Activated naive CD8-positive, alpha-beta T cell treated with anti-CD3 and anti-CD28 coated beads, Interleukin-2, amount 50 U/mL, for 24 hours (primary cell): ENCODE measurements around the gene CEACAM4.
"Not testable (repeated sequence)": the region's sequence is repeated elsewhere in the genome, so short reads cannot be mapped to it uniquely, and the experiment has no call there.

Experiments
- ATAC-seq: fragments of 150-1000 bp; cut with Tn5 transposase; one replicate; pipeline ENCODE4 v1.10.0; 2021
- DNase-seq: peaks from one replicate; pipeline ENCODE4 v3.0.0; 2021
- H3K27ac Mint-ChIP-seq: one replicate; pipeline ENCODE4 v1.8.0; 2021; ENCODE audit warnings: mild to moderate bottlenecking, mixed read lengths
- H3K27me3 Mint-ChIP-seq: one replicate; pipeline ENCODE4 v1.8.0; 2021; ENCODE audit warnings: mixed read lengths
- H3K36me3 Mint-ChIP-seq: one replicate; pipeline ENCODE4 v1.8.0; 2021; ENCODE audit warnings: low read depth, mixed read lengths
- H3K4me1 Mint-ChIP-seq: one replicate; pipeline ENCODE4 v1.8.0; 2021; ENCODE audit warnings: mixed read lengths
- H3K4me3 Mint-ChIP-seq: one replicate; pipeline ENCODE4 v1.8.0; 2021; ENCODE audit warnings: mild to moderate bottlenecking, moderate library complexity, mixed read lengths
- H3K9me3 Mint-ChIP-seq: one replicate; pipeline ENCODE4 v1.8.0; 2021; ENCODE audit warnings: mixed read lengths

Gene CEACAM4

DNA sequence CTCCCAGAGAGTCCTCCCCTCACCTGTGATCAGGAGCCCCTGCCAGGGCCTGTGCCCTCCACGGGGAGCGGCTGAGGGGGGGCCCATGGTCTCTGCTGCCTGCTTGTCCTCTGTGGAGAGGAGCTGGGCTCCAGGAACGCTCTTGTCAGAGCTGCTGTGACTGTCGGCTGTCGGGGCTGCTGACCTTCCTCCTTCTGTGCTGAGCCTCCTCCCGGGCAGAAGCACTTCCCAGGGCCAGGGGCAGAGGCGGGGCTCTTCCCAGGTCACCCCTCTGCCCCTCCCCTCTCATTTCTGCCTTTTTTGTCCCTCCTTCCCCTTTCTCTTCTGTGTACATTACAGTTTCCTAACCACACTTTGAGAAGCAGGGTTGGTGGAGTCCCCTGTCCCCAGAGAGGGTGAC lies at the start of gene CEACAM4:
TSS of gene CEACAM4 (minus strand) at position 198 of the 400 bp plus-strand sequence. CDS start at position 87, 111 bp downstream.
- no peak for DNase-seq
- ATAC-seq, result no peak
- Mint-ChIP-seq H3K4me1 (no peaks in the 10 kb centered on the region), H3K27ac (no peak within 1 kb of the TSS), H3K27me3 (peaks cover 25% of the 10 kb centered on the region), H3K36me3 (peaks cover 1% of the 10 kb centered on the region), H3K4me3 (no peak within 1 kb of the TSS), H3K9me3 (peaks cover 15% of the 10 kb centered on the region)

DNA sequence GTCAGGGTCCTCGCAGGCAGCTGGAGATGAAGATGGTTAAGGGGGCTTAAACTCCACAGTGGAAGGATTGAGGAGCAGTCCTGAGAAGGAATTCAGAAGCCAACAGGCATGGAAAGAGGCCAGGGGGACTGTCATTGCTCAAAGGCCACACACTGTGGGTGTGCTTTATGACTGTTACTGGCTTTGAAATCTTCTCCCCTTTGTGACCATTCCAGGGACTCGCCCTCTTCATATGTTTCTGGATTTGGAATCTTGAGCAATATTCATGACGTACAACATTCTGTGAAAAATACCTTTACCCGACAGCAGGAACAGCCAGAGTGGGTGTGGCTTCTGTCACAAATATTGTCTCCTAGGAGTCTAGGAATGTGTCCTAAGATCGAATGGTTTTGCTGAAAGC lies 44.6 kb upstream of the CEACAM4 start:
- Mint-ChIP-seq H3K9me3 (peaks cover 8% of the 10 kb centered on the region), H3K27ac (no peak overlapping the region), H3K4me1 (no peaks in the 10 kb centered on the region), H3K27me3 (peaks cover 49% of the 10 kb centered on the region), H3K36me3 (no peaks in the 10 kb centered on the region), H3K4me3 (no peak overlapping the region)
- no peak for ATAC-seq
- DNase-seq, result no peak

DNA sequence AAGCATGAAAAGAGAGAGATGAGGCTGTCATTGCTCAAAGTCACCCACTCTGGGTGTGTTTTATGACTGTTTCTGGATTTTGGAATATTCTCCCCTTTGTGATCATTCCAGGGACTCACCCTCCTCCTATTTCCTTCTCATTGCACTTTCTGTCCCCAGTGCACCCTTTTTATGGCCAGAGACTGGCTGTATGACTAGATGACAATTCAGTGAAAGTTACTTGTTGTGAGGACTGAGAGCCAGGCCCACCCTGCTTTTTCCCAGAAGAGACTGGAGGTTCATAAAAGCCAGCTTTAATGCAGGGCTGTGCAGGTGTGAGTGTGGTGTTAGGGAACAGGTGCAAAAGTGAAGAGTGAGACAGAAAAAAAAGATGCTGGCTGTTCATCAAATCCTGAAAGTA lies 43.9 kb upstream of the CEACAM4 start:
- Mint-ChIP-seq H3K4me3 (no peak overlapping the region), H3K9me3 (peaks cover 12% of the 10 kb centered on the region), H3K4me1 (no peaks in the 10 kb centered on the region), H3K27ac (no peak overlapping the region), H3K27me3 (peaks cover 49% of the 10 kb centered on the region), H3K36me3 (no peaks in the 10 kb centered on the region)
- ATAC-seq (no peak), DNase-seq (no peak)

DNA sequence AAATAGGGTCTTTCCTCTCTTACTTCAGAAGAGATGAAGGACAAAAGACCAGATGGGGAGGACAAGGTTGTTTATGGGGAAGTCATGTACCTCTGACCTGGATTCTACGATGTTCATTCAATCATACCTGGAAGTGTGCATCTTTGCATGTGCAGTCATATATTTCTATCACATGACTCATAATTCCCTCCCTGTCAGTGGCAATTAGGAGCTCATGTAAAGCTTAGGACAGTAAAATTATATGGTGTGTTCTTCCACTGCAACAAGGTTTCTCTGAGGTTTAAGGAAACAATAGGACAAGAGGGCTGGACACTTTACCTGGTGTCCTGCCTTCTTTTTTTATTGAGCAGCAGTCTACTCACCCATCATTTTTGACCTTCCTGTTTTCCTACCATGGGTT lies 41.4 kb upstream of the CEACAM4 start:
- DNase-seq, result no peak
- ATAC-seq, result no peak
- Mint-ChIP-seq H3K27me3 (peaks cover 39% of the 10 kb centered on the region), H3K36me3 (no peaks in the 10 kb centered on the region), H3K4me1 (no peaks in the 10 kb centered on the region), H3K4me3 (no peak overlapping the region), H3K27ac (no peak overlapping the region), H3K9me3 (peaks cover 20% of the 10 kb centered on the region)

DNA sequence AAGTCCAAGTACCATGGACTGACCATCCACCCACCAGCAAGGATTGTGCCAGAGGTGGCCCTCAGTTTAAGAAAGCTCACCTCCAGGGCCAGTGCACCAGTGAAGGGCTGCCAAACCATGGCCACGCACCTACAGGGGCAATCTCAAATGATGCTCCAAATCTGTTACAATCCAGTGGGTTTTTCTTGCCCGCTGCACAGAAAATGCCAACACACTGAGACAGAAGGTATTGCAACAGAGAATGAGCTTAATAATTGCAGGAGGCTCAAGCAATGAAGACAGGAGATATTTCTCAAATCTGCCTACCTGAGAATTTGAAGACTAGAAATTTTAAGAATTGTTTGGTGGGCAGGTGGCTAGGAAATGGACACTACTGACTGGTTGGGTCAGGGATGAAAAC lies 39.2 kb upstream of the CEACAM4 start:
- no peak overlapping the region for H3K27ac Mint-ChIP-seq
- peaks cover 21% of the 10 kb centered on the region for H3K9me3 Mint-ChIP-seq
- H3K27me3 Mint-ChIP-seq, result peaks cover 33% of the 10 kb centered on the region
- H3K4me3 Mint-ChIP-seq, result no peak overlapping the region
- ATAC-seq (no peak), DNase-seq (no peak)
- no peaks in the 10 kb centered on the region for H3K36me3 Mint-ChIP-seq
- no peaks in the 10 kb centered on the region for H3K4me1 Mint-ChIP-seq

DNA sequence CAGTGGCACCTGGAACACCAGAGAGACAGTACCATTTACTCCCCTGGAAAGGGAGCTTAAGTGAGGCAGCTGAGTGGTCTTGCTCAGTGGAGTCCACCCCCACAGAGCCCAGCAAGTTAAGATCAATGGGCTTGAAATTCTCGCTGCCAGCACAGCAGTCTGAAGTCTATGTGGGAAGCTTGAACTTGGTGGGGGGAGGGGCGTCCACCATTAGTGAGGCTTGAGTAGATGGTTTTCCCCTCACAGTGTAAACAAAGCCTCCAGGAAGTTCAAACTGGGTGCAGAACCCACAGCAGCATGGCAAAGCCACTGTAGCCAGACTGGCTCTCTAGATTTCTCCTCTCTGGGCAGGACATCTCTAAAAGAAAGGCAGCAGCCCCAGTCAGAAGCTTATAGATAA lies 30.3 kb upstream of the CEACAM4 start:
- Mint-ChIP-seq H3K27me3 (peaks cover 57% of the 10 kb centered on the region), H3K27ac (no peak overlapping the region)
- ATAC-seq, result no peak

DNA sequence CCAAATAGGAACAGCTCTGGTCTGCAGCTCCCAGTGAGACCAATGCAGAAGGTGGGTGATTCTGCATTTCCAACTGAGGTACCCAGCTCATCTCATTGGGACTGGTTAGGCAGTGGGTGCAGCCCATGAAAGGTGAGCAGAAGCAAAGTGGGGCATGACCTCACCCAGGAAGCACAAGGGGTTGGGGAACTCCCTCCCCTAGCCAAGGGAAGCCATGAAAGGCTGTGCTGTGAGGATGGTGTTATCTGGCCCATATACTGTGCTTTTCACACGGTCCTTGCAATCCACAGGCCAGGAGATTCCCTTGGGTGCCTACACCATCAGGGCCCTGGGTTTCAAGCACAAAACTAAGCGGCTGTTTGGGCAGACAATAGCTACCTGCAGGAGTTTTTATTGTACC lies 29.9 kb upstream of the CEACAM4 start:
- not testable (repeated sequence) for DNase-seq, H3K36me3 Mint-ChIP-seq, ATAC-seq, H3K4me3 Mint-ChIP-seq, H3K4me1 Mint-ChIP-seq, H3K27ac Mint-ChIP-seq
- Mint-ChIP-seq H3K27me3 (peaks cover 55% of the 10 kb centered on the region), H3K9me3 (peaks cover 19% of the 10 kb centered on the region)

More for the DNA sequence above, 30.3 kb upstream of the CEACAM4 start:
- H3K9me3 Mint-ChIP-seq, result peaks cover 19% of the 10 kb centered on the region
- H3K36me3 Mint-ChIP-seq, result no peaks in the 10 kb centered on the region
- H3K4me3 Mint-ChIP-seq, result no peak overlapping the region
- no peak for DNase-seq
- peaks cover 2% of the 10 kb centered on the region for H3K4me1 Mint-ChIP-seq

DNA sequence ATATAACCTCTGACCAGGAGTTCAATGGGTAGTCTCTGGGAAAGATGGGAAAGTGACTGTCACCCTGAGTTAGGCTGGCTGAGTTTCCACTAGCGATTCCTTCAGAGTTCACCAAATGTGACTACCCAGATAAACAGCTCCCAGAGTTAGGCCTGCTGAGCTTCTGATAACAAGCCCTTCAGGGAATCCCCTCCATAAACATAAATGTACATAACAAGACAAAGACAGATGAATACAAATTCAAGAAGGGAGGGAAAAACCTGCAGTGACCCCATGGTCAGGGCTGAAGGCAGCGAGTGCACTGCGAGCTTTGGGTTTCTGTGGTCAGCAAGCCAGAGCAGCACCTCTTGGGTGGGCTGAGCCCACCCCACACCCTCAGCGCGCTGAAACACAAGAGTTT lies 25.4 kb upstream of the CEACAM4 start:
- ATAC-seq (no peak), DNase-seq (no peak)
- no peak overlapping the region for H3K27ac Mint-ChIP-seq
- peaks cover 2% of the 10 kb centered on the region for H3K4me1 Mint-ChIP-seq
- peaks cover 19% of the 10 kb centered on the region for H3K9me3 Mint-ChIP-seq
- H3K27me3 Mint-ChIP-seq, result peaks cover 33% of the 10 kb centered on the region
- no peak overlapping the region for H3K4me3 Mint-ChIP-seq
- H3K36me3 Mint-ChIP-seq, result no peaks in the 10 kb centered on the region

DNA sequence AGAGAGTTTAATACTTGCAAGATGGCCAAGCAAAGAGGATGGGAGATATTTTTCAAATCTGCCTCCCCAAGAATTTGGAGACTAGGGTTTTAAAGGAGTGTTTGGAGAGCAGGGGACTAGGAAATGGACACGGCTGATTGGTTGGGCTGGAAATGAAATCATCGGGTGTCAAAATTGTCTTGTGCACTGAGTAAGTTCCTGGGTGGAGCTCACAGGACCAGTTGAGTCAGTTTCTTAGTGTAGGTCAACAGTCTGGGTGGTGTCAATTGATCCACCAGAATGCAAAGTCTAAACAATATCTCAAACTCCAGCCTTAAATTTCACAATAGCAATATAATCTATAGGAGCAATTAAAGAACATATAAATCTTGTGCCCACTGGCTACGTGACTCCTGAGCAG lies 23.0 kb upstream of the CEACAM4 start:
- H3K9me3 Mint-ChIP-seq, result peaks cover 14% of the 10 kb centered on the region
- no peak overlapping the region for H3K4me3 Mint-ChIP-seq
- peaks cover 24% of the 10 kb centered on the region for H3K27me3 Mint-ChIP-seq
- no peak for DNase-seq
- no peak overlapping the region for H3K27ac Mint-ChIP-seq
- H3K4me1 Mint-ChIP-seq, result no peaks in the 10 kb centered on the region
- H3K36me3 Mint-ChIP-seq, result no peaks in the 10 kb centered on the region
- no peak for ATAC-seq

DNA sequence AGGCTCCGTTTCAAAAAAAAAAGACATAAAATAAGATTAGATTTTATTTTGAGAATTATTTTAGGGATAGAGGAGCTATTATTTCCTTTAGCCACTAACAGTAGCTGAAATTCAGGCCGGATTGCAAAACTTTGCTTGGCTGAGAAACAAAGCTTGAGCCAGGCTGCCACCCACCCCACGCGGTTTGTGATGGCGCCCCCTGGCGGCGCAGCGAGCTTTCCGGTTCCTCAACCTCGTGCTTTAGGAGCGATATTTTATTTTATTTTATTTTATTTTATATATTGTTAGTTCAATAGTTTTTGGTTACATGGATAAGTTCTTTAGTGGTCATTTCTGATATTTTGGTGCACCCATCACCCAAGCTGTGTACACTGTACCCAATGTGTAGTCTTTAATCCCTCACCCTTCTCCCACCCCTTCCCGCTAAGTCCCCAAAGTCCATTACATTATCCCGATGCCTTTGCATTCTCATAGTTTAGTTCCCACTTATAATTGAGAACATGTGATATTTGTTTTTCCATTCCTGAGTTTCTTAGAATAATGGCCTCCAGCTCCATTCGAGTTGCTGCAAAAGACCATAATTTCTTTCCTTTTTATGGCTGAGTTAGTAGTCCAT lies 19.8 kb upstream of the CEACAM4 start:
- no peaks in the 10 kb centered on the region for H3K36me3 Mint-ChIP-seq
- H3K4me3 Mint-ChIP-seq, result no peak overlapping the region
- H3K27me3 Mint-ChIP-seq, result peaks cover 17% of the 10 kb centered on the region
- no peaks in the 10 kb centered on the region for H3K9me3 Mint-ChIP-seq
- ATAC-seq (no peak), DNase-seq (peak; percentile 69)
- no peak overlapping the region for H3K27ac Mint-ChIP-seq
- no peaks in the 10 kb centered on the region for H3K4me1 Mint-ChIP-seq

DNA sequence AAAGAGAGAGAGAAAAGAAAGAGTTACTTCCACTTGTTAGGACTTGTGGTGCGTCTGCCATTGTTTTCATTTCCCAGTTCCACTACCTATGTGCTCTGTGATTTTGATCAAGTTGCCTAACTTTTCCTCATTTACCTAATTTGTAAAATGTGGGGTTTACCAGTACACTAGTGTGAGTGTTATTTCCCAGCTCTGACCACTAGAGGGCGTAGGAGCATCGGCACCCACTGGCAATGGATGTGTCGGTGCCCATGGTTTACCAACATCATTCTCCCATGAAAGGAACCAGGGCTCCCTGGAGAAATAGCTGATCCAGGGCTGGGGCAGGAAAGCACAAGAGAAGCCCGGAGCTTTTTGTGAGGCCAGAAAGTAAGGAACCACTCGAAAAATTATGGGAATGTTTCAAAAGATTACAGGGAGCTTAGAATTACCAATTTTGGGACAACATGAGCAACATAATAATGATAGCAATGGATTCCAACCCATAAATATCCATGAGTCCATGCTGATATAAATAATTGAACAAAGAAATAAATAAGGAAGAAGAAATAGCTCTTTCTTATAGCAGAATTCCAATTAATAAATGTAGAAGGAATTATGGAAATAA lies 15.1 kb upstream of the CEACAM4 start:
- Mint-ChIP-seq H3K36me3 (no peaks in the 10 kb centered on the region), H3K4me3 (no peak overlapping the region), H3K9me3 (no peaks in the 10 kb centered on the region), H3K4me1 (peaks cover 9% of the 10 kb centered on the region), H3K27ac (no peak overlapping the region), H3K27me3 (peaks cover 13% of the 10 kb centered on the region)
- DNase-seq (peak; percentile 68), ATAC-seq (peak; percentile 81)

DNA sequence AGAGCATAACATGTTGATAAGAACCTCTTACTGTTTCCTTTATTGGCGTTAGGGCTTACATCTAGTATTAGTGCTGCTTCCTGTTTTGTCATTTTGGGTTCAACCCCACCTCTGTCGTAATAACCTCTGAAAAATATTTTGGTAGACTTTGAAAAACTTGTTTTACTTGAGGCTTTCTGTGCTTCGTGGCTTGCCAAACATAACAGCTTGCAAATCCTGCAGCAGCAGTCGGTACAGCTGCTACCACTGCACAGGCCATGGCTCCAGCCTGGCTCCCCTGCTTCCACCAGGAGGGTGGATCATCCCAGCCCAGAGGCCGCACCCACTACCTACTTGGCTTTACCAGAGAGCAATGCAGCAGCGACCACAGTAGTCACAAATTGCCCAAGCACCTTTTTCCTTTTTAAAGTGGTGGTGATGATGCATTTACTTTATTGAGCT lies 11.8 kb upstream of the CEACAM4 start:
- H3K4me1 Mint-ChIP-seq, result peaks cover 9% of the 10 kb centered on the region
- H3K9me3 Mint-ChIP-seq, result no peaks in the 10 kb centered on the region
- no peak overlapping the region for H3K4me3 Mint-ChIP-seq
- H3K27me3 Mint-ChIP-seq, result peaks cover 31% of the 10 kb centered on the region
- DNase-seq (no peak), ATAC-seq (no peak)
- no peak overlapping the region for H3K27ac Mint-ChIP-seq
- H3K36me3 Mint-ChIP-seq, result no peaks in the 10 kb centered on the region

DNA sequence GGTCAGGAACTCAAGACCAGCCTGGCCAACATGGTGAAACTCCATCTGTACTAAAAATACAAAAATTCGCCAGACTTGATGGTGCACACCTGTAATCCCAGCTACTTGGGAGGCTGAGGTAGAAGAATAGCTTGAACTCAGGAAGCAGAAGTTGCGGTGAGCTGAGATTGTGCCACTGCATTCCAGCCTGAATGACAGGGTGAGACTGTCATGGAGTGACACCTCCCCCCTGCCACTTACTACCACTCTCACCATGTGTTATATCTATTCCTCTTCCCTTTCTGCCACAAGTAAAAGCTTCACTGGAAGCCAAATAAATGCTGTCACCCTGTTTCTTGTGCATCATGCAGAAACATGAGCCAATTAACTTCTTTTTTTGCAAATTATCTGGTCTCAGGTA lies 10.6 kb upstream of the CEACAM4 start:
- ATAC-seq, result no peak
- DNase-seq, result no peak
- peaks cover 3% of the 10 kb centered on the region for H3K9me3 Mint-ChIP-seq
- H3K27ac Mint-ChIP-seq, result no peak overlapping the region
- H3K4me1 Mint-ChIP-seq, result peaks cover 9% of the 10 kb centered on the region
- no peaks in the 10 kb centered on the region for H3K36me3 Mint-ChIP-seq
- H3K4me3 Mint-ChIP-seq, result no peak overlapping the region
- peaks cover 35% of the 10 kb centered on the region for H3K27me3 Mint-ChIP-seq

DNA sequence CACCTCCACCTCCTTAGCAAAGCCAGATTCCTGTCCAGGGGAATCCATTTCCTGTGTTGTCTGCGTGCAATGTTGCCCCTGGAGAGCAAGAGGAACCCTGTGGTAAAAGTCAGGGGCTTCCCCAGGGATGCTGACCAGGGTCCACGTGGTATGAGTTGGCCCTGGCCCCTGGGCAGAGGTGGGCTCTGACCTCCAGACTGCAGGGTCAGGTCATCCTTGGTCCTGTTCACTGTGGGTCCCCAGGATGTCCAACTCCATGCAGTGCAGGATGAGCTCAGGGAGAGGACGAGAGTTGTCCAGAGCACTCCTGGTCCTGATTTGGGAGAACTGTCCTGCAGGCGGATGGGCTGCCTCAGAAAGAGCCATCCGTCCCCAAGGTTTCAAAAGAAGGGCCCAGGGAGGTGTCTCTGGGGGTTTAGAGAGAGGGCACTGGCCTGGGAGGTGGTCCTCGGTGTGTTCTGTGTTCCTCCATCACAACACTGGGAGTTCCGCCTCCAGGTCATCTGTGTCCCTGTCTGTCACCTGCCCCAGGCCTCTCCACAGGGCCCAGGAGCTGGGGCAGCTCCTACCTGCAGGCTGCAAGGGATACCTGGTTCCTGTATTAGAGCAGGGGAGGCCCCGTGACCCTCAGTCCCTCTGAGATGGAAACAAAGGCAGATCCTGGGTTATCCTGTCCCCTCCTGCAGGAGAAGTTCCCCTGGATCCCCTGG lies 1.2 kb upstream of the CEACAM4 start:
- peaks cover 1% of the 10 kb centered on the region for H3K36me3 Mint-ChIP-seq
- H3K9me3 Mint-ChIP-seq, result peaks cover 19% of the 10 kb centered on the region

DNA sequence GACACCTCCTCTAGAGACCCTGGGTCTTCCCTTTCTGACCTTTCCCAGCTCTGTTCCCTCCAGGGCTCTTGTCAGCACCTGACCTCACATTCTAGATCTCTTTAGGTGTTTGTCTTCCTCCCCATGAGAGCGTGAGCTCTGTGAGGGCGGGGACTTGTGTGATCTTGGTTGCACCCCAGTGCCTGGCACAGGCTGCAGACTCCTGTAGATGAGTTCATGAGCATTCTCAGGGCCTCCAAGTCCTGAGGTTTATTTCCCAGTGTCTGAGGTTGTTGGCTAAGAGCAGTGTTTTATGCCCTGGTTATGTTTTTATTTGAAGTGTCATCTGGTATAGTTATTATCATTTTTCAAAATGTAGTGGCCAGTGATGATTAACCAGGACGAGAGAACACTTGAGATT lies 596 bp downstream of the CEACAM4 start:
- H3K4me1 Mint-ChIP-seq, result no peaks in the 10 kb centered on the region
- peaks cover 11% of the 10 kb centered on the region for H3K9me3 Mint-ChIP-seq
- peaks cover 25% of the 10 kb centered on the region for H3K27me3 Mint-ChIP-seq
- no peak overlapping the region for H3K4me3 Mint-ChIP-seq
- no peak for DNase-seq
- no peak for ATAC-seq
- H3K27ac Mint-ChIP-seq, result no peak overlapping the region
- peaks cover 1% of the 10 kb centered on the region for H3K36me3 Mint-ChIP-seq

More for the DNA sequence above, 1.2 kb upstream of the CEACAM4 start:
- H3K27me3 Mint-ChIP-seq, result peaks cover 24% of the 10 kb centered on the region
- DNase-seq, result no peak
- H3K27ac Mint-ChIP-seq, result no peak overlapping the region
- ATAC-seq, result no peak
- no peaks in the 10 kb centered on the region for H3K4me1 Mint-ChIP-seq
- no peak overlapping the region for H3K4me3 Mint-ChIP-seq
